Activated naive CD8-positive, alpha-beta T cell treated with anti-CD3 and anti-CD28 coated beads, Interleukin-2, amount 50 U/mL, for 24 hours (primary cell): ENCODE data around the gene PTPRN2.

Source experiments
- ATAC-seq: fragments of 150-1000 bp; cut with Tn5 transposase; one replicate; pipeline ENCODE4 v1.10.0; 2021
- DNase-seq: peaks from one replicate; pipeline ENCODE4 v3.0.0; 2021
- H3K27ac Mint-ChIP-seq: one replicate; pipeline ENCODE4 v1.8.0; 2021; ENCODE audit warnings: mild to moderate bottlenecking, mixed read lengths
- H3K27me3 Mint-ChIP-seq: one replicate; pipeline ENCODE4 v1.8.0; 2021; ENCODE audit warnings: mixed read lengths
- H3K36me3 Mint-ChIP-seq: one replicate; pipeline ENCODE4 v1.8.0; 2021; ENCODE audit warnings: low read depth, mixed read lengths
- H3K4me1 Mint-ChIP-seq: one replicate; pipeline ENCODE4 v1.8.0; 2021; ENCODE audit warnings: mixed read lengths
- H3K4me3 Mint-ChIP-seq: one replicate; pipeline ENCODE4 v1.8.0; 2021; ENCODE audit warnings: mild to moderate bottlenecking, moderate library complexity, mixed read lengths
- H3K9me3 Mint-ChIP-seq: one replicate; pipeline ENCODE4 v1.8.0; 2021; ENCODE audit warnings: mixed read lengths

Gene PTPRN2

DNA sequence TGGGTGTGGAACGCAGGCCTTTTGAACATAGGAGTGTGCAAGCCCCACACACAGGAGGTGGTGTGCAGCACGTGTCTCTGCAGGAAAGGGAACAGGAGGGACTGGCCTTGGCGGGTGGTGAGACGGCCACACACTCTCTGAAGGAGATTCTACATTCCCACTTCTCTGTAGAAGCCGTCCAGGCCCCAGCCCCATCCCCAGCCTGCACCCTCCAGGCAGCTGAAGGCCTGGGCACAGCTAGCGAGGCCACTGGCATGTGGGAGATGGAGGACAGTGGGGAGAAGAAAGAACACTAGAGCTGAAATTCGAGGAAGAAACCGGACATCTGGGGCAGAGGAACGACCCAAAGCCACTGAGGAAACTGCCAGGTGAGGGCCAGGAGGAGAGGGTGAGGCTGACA lies 743.5 kb downstream of the PTPRN2 start:
- no peak for DNase-seq

DNA sequence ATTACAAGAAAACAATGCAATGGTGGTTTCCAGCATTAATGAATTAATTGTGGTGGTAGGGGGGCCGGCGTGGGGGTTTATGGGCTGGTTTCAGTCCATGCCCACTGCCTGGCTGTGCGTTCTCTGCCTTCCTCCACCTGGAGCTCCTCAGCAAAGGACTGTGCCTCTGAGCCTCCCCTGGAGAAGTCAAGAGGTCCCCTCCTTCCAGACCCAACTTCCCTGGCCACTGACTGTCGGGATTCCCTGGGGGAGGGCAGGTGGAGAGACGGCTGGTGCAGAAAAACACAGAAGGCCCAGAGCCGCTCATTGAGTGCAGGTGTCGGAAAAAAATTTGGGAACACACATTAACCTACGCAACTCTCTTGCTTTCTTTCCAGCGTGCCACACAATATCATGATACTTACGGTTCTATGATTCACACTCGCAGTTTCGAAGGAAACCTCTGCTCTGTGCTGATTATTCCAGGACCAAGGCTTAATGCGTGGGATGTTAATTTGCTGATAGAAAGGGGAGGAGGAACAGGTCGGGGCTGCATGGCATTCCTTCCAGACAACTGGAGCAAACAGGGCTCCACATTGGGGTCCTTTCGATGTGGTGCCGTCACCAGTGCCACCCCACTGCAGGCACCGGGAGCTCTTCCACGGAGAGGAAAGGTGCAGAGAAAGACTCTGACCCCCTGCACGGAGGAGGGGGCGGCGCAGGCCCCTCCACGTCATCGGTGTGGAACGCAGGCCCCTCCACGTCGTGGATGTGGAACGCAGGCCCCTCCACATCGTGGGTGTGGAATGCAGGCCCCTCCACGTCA lies 744.1 kb downstream of the PTPRN2 start:
- DNase-seq (no peak), ATAC-seq (no peak)
- no peaks in the 10 kb centered on the region for H3K27me3 Mint-ChIP-seq
- H3K4me1 Mint-ChIP-seq: no peaks in the 10 kb centered on the region
- H3K27ac Mint-ChIP-seq: no peak overlapping the region
- no peaks in the 10 kb centered on the region for H3K9me3 Mint-ChIP-seq
- no peaks in the 10 kb centered on the region for H3K36me3 Mint-ChIP-seq
- no peak overlapping the region for H3K4me3 Mint-ChIP-seq

More for the DNA sequence above, 743.5 kb downstream of the PTPRN2 start:
- Mint-ChIP-seq H3K27ac (no peak overlapping the region), H3K27me3 (no peaks in the 10 kb centered on the region), H3K9me3 (no peaks in the 10 kb centered on the region), H3K4me3 (no peak overlapping the region), H3K4me1 (no peaks in the 10 kb centered on the region), H3K36me3 (no peaks in the 10 kb centered on the region)
- no peak for ATAC-seq

DNA sequence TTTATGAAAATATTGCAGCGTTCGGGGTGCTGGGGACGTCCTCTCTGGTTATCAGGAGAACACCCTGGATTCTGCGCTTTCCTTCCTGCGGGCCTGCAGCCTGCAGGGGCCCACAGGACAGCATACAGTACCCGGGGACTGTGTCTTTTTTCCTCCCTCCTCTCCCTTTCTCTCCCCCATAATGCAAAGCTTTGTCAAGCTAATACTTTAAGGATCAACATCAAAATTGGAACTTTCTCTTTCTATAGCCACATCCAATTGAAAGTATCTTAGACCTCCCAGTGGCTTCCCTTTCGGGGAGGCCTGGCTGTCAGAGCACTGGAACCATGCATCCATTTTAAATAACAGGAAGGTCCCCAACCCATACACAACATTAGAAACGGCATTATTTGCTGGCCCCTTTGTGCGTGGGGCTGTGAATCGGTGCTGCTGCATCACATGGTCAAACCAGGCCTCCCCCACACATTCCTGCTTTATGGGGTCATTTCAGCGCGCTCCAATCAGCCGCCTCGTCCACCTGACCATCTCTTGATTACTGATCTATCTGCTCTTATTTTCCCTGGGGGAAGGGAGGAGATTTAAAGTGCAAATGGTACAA lies 745.8 kb downstream of the PTPRN2 start:
- H3K4me3 Mint-ChIP-seq: no peak overlapping the region
- no peak for ATAC-seq
- no peak overlapping the region for H3K27ac Mint-ChIP-seq
- no peaks in the 10 kb centered on the region for H3K4me1 Mint-ChIP-seq
- no peak for DNase-seq
- H3K9me3 Mint-ChIP-seq: no peaks in the 10 kb centered on the region
- no peaks in the 10 kb centered on the region for H3K27me3 Mint-ChIP-seq
- no peaks in the 10 kb centered on the region for H3K36me3 Mint-ChIP-seq

DNA sequence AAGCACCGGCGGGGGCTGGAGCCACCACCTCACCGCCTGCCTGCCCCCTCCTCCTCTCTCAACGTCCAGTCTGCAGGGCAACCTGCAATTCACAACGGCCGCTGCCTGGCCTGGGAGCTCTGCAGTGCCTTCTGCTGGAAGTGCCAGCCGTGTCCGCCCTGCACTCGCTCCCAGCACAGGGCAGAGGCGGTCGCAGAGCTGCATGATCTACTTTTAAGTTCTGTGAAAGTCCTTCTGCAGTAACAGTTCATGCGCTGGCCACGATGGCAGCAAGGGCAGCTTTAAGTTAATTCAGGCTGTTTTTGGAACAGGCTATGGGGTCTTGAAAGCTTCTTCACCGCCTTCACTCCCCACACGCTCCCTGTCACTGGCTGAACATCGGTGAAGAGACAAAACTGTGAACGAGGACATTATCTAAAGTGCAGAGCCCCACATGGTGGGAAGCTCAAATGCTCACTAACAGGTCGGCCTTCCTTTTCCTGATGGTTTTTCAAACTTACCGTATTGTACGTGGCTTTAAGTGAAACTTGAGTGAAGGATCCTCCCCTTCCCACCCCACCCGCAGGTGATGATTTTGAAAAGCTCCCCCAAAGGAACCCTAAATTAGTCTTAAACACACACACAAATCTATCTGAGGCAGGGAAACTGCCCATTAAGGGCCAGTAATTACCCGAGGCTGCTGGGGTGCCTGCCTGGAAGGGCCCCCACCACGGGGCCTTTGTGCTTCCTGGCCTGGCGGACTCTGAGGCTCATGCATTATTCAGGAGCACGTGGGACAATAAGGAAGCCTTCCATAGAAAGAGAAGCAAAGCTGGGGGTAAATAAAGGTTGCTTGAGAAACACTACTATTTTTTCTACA lies 746.5 kb downstream of the PTPRN2 start:
- no peaks in the 10 kb centered on the region for H3K4me1 Mint-ChIP-seq
- no peak for DNase-seq
- no peaks in the 10 kb centered on the region for H3K27me3 Mint-ChIP-seq
- no peaks in the 10 kb centered on the region for H3K36me3 Mint-ChIP-seq
- H3K4me3 Mint-ChIP-seq: no peak overlapping the region
- H3K9me3 Mint-ChIP-seq: no peaks in the 10 kb centered on the region
- ATAC-seq: no peak
- no peak overlapping the region for H3K27ac Mint-ChIP-seq

DNA sequence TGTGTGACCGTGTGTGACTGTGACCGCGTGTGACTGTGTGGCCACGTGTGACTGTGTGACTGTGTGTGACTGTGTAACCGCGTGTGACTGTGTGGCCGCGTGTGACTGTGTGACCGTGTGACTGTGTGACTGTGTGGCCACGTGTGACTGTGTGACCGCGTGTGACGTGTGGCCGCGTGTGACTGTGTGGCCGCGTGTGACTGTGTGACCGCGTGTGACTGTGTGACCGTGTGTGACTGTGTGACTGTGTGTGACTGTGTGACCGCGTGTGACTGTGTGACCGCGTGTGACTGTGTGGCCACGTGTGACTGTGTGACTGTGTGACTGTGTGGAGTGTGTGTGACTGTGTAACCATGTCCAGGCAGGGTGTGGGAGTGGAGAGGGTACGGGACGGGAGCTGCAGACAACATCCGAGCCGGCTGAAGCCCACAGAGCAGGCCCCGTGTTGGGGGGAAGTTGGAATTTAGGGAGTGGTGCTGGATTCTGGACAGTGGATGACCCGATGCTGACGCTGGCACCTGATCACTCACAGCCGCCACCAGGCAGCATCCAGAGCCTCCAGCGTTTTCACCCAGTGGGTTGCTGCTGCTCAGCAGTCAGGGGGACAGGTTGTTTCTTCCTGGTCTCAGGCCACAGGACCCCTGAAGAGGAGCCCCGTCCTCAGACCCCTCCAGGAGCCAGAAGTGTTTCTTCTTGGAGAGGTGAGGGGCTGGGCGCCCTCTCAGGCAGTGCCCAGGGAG lies 747.3 kb downstream of the PTPRN2 start:
- no peak overlapping the region for H3K27ac Mint-ChIP-seq
- no peak overlapping the region for H3K4me3 Mint-ChIP-seq
- ATAC-seq (no peak), DNase-seq (no peak)
- no peaks in the 10 kb centered on the region for H3K9me3 Mint-ChIP-seq
- H3K27me3 Mint-ChIP-seq: no peaks in the 10 kb centered on the region
- no peaks in the 10 kb centered on the region for H3K36me3 Mint-ChIP-seq
- H3K4me1 Mint-ChIP-seq: no peaks in the 10 kb centered on the region

DNA sequence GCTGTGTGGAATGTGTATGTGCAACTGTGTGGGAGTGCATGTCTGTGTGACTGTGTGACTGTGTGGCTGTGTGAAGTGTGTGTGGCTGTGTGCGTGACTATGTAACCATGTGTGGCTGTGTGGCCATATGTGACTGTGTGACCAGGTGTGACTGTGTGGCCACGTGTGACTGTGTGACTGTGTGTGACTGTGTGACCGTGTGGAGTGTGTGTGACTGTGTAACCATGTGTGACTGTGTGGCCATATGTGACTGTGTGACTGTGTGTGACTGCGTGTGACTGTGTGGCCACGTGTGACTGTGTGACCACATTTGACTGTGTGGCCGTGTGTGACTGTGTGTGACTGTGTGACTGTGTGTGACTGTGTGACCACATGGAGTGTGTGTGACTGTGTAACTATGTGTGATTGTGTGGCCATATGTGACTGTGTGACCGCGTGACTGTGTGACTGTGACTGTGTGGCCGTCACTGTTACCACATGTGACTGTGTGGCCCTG lies 747.9 kb downstream of the PTPRN2 start:
- no peaks in the 10 kb centered on the region for H3K36me3 Mint-ChIP-seq
- H3K4me3 Mint-ChIP-seq: no peak overlapping the region
- H3K27me3 Mint-ChIP-seq: no peaks in the 10 kb centered on the region
- no peaks in the 10 kb centered on the region for H3K4me1 Mint-ChIP-seq
- ATAC-seq (no peak), DNase-seq (no peak)
- no peaks in the 10 kb centered on the region for H3K9me3 Mint-ChIP-seq
- no peak overlapping the region for H3K27ac Mint-ChIP-seq

DNA sequence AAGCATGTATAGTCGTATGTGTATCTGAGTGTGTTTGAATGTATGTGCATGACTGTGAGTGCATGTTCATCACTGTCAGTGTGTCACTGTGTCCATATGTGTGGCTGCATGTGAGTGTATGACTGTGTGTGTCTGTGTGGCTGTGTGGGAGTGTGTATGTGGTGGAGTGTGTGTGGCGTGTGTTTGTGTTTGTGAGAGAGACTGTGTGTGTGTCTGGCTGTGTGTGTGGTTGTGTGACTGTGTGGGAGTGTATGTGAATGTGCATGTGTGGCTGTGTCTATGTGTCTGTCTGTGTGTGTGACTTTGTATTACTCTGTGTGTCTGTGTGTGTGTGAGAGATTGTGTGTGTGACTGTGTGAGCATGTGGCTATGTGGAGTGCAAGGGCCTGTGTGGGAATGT lies 748.4 kb downstream of the PTPRN2 start:
- no peak overlapping the region for H3K4me3 Mint-ChIP-seq
- DNase-seq: no peak
- no peaks in the 10 kb centered on the region for H3K4me1 Mint-ChIP-seq
- no peaks in the 10 kb centered on the region for H3K9me3 Mint-ChIP-seq
- no peak overlapping the region for H3K27ac Mint-ChIP-seq
- no peaks in the 10 kb centered on the region for H3K36me3 Mint-ChIP-seq
- H3K27me3 Mint-ChIP-seq: no peaks in the 10 kb centered on the region
- ATAC-seq: no peak

DNA sequence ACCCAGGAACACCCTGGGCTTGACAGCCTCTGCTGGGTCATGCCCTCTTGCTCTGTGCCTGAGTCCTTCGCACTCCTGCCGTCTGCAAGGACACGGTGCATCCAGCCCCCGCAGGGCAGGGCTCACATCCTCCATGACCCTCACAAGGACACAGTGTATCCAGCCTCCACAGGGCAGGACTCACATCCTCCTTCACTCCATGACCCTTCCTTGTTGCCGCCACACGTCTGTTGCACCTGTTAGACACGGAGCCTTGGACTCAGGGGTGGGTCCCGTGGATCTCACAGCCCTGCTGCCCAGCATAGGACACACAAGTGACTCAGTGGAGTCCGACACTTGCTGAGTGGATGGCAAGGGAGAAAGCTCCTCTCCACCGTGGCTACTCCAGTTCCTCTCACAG lies 750.1 kb downstream of the PTPRN2 start:
- Mint-ChIP-seq H3K36me3 (no peaks in the 10 kb centered on the region), H3K27me3 (no peaks in the 10 kb centered on the region), H3K27ac (no peak overlapping the region), H3K9me3 (no peaks in the 10 kb centered on the region), H3K4me1 (no peaks in the 10 kb centered on the region), H3K4me3 (no peak overlapping the region)
- DNase-seq: no peak
- no peak for ATAC-seq

DNA sequence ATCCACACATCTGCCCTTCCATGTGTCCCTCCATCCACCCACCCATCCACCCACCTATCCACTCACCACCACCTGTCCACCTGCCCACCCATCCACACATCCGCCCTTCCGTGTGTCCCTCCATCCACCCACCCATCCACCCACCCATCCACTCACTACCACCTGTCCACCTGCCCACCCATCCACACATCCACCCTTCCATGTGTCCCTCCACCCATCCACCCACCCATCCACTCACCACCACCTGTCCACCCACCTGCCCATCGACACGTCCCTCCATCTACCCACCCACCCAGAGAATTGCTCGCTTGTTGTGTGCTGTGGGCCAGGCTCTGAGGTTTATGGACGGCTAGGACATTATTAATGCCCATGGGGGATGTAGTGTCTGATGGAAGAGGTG lies 750.6 kb downstream of the PTPRN2 start:
- no peak for ATAC-seq
- no peaks in the 10 kb centered on the region for H3K9me3 Mint-ChIP-seq
- no peak overlapping the region for H3K27ac Mint-ChIP-seq
- H3K4me3 Mint-ChIP-seq: no peak overlapping the region
- DNase-seq: no peak
- no peaks in the 10 kb centered on the region for H3K27me3 Mint-ChIP-seq
- no peaks in the 10 kb centered on the region for H3K4me1 Mint-ChIP-seq
- no peaks in the 10 kb centered on the region for H3K36me3 Mint-ChIP-seq

DNA sequence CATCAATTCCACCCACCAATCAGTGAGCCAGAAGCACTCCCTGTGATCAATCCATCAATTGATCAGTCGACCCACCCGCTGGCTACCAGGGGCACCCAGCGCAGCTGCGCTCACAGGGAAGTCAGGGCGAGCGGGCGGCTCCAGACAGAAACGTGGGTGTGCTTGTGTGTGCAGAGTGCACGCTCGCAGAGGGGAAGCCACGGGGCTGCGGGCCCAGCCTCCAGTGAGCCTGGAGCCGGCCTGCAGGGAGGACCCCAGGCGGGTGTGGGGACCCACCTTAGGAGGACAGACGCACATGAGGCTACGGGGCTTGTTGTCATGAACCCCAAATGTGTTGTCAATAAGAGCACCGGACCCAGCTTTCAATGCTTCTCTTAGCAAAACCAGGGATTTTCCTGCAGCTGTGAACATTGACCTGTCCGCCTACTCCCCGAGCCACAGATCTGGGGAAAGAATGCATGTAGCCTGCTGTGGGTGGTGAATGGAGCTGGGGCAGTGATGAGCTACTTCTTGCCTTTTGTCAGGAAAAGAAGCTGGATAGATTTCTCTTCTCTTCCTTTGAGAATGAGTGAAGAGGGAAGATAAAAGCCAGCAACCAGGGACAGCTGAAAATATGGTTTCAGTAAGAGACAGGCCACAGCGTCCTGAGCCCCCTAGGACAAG lies 753.0 kb downstream of the PTPRN2 start:
- DNase-seq: no peak
- Mint-ChIP-seq H3K9me3 (no peaks in the 10 kb centered on the region), H3K27me3 (no peaks in the 10 kb centered on the region), H3K27ac (no peak overlapping the region), H3K4me1 (no peaks in the 10 kb centered on the region), H3K4me3 (no peak overlapping the region), H3K36me3 (no peaks in the 10 kb centered on the region)
- no peak for ATAC-seq

DNA sequence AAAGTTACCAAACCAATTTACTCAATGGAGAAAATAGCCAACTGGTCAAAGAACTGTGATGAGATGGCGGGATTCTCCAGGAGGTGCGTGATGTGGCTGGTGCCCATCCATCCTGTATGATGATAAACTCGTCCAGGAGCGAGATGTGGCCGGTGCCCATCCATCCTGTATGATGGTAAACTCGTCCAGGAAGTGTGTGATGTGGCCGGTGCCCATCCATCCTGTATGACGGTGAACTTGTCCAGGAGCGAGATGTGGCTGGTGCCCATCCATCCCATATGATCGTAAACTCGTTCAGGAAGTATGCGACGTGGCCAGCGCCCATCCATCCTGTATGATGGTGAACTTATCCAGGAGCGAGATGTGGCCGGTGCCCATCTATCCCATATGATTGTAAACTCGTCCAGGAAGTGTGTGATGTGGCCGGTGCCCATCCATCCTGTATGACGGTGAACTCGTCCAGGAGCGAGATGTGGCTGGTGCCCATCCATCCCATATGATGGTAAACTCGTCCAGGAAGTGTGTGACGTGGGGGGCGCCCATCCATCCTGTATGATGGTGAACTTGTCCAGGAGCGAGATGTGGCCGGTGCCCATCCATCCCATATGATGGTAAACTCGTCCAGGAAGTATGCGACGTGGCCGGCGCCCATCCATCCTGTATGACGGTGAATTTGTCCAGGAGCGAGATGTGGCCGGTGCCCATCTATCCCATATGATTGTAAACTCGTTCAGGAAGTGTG lies 754.6 kb downstream of the PTPRN2 start:
- ATAC-seq: no peak
- DNase-seq: no peak
- Mint-ChIP-seq H3K36me3 (no peaks in the 10 kb centered on the region), H3K27ac (no peak overlapping the region), H3K4me3 (no peak overlapping the region), H3K9me3 (no peaks in the 10 kb centered on the region), H3K4me1 (peaks cover 1% of the 10 kb centered on the region), H3K27me3 (no peaks in the 10 kb centered on the region)

DNA sequence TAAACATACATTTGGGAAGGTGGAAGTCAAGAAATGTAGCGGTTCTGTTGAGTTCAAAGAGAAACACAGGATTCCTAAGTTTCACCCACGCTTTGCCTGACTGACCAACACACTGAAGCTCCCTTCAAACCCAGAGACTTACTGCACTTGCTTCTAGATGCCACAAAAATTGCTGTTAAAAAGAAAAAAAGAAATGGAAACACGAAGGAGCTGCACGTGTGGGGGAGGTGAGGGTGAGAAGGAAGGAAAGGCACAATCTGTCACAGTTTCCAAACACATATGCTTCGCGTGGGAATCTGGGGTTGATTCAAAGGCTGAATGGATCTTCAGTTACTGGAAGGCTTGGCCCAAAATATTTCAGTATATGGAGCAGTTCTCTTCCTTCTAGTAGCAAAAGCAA lies 755.2 kb downstream of the PTPRN2 start:
- DNase-seq: no peak
- Mint-ChIP-seq H3K36me3 (no peaks in the 10 kb centered on the region), H3K27ac (no peak overlapping the region), H3K4me3 (no peak overlapping the region), H3K27me3 (no peaks in the 10 kb centered on the region), H3K9me3 (no peaks in the 10 kb centered on the region), H3K4me1 (peaks cover 6% of the 10 kb centered on the region)
- ATAC-seq: no peak

DNA sequence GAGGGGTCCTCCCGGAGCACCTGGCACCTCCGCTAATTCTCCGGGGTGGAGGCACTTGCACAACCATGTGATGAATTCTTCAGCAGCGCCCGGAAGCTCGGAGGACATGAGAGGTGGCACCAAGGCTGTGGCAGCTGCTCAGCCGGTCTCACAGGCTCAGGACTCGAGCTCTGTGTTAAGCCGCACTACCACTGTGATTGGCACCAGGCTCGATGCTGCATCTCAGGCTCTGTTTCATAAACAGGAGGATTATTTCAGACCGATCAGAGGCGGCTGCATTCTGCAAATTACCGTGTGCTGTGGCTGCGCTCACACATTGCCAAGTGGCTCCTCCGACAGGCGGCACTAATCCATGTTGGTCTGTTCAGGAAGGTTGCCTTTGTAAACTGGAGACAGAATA lies 755.6 kb downstream of the PTPRN2 start:
- Mint-ChIP-seq H3K27me3 (no peaks in the 10 kb centered on the region), H3K4me1 (peaks cover 10% of the 10 kb centered on the region), H3K4me3 (no peak overlapping the region), H3K36me3 (no peaks in the 10 kb centered on the region), H3K27ac (no peak overlapping the region), H3K9me3 (no peaks in the 10 kb centered on the region)
- no peak for DNase-seq
- ATAC-seq: no peak
